Mesodermal cell (in vitro differentiated cells): ENCODE measurements around the gene CBFA2T3.

ENCODE experiments used
- H3K27ac ChIP-seq: 2 replicates; pipeline ENCODE4 v1.7.0; 2013; ENCODE audit warnings: mild to moderate bottlenecking, low read depth, low read length, moderate library complexity; ENCODE audit not compliant: severe bottlenecking
- H3K36me3 ChIP-seq: 2 replicates; pipeline ENCODE4 v1.7.1; 2013; ENCODE audit warnings: mild to moderate bottlenecking, low read length, moderate library complexity; ENCODE audit not compliant: control insufficient read depth, insufficient read depth
- H3K4me1 ChIP-seq: one replicate; pipeline ENCODE4 v1.7.1; 2013; ENCODE audit warnings: mild to moderate bottlenecking, low read length; ENCODE audit not compliant: insufficient read depth, control insufficient read depth, poor library complexity, severe bottlenecking
- H3K4me3 ChIP-seq: 2 replicates; pipeline ENCODE4 v1.7.0; 2013; ENCODE audit warnings: low read length, control low read depth, mild to moderate bottlenecking; ENCODE audit not compliant: insufficient read depth, poor library complexity, severe bottlenecking; ENCODE audit errors: extremely low read depth
- H3K9me3 ChIP-seq: 2 replicates; pipeline ENCODE4 v1.7.1; 2013; ENCODE audit warnings: mild to moderate bottlenecking, low read length, moderate library complexity; ENCODE audit not compliant: control insufficient read depth
- WGBS, 2 experiments: methylation state at CpG; one replicate each; pipeline ENCODE4 v1.1.5; 2013; ENCODE audit warnings: missing lambda C conversion rate in 2 of 2; ENCODE audit not compliant: insufficient coverage in 2 of 2; 5-methylcytosine and 5-hydroxymethylcytosine counted together

CBFA2T3 gene

DNA sequence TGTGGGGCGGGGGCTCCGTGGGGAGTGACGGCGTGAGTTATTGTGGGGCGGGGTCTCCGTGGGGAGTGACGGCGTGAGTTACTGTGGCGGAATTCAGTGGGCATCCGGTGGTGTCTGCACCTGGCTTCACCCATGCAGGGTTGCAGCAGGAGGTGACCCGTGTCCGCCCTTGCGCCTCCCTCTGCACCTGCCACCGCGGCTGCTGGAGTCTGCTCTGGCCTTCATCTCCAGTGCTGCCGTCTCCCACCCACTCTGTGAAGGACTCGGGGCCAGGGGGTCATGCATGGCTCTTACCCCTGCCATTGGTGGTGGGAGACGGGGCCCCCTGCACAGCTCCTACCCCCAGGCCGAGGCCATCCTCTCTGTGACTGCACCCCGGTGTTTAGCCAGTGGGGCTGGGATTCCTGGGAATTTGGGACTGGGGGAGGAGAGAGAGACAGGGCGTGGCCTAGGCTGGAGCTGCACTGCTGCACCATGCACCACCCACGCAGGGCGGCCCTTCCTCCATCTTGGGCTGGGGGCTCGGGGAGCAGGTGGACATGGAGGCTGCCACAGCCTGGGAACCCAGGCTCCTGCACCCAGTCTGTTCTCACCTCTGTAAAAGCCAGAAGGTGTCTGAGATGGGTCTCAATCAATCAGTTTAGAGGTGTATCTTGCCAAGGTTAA lies 109.3 kb downstream of the CBFA2T3 start:
- H3K9me3 ChIP-seq = no peaks in the 10 kb centered on the region
- H3K27ac ChIP-seq = no peak overlapping the region
- WGBS, 2 experiments = 95% methylated on average over 20 to 21 of the region's 24 CpGs
- H3K4me1 ChIP-seq = no peaks in the 10 kb centered on the region
- H3K36me3 ChIP-seq = no peaks in the 10 kb centered on the region
- H3K4me3 ChIP-seq = no peak overlapping the region

DNA sequence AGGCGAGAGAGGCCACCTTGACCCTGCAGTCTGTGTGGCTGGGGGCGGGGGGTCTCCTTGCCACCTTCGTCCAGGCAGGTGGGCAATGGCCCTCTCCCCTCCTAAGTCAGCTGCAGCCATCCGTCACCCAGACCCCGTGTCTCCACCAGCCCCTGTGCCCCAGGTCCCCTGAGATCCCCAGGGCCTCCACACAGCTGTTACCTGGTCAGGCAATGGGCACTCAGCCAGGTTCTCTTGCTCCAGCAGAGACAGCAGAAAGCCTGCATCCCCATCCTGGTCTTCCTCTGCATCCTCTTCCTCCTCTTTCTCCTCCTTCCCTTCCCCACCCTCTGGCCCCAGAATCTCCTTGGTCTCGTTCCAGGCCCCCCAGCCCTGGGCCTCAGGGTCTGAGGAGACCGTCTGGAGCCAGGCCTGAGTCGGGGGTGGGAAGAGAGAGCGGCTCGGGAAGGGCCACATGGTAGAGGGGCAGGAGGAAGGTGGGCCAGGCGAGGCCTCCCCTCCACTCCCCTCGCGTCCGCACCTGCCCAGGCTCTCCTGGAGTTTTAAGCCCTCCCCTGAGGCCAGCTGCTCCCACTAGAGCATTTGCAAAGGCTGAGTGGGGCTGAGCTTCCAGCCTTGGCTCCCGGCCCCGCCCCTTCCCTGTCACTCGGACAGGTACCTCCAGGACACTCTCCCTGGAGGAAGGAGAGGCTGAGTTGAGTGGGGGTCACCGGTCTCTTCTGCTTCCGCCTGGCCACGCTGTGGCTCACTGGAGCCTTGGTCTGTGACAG lies 110.7 kb downstream of the CBFA2T3 start, which contains the start of gene PABPN1L:
PABPN1L (minus strand) TSS at position 510 of the 770 bp plus-strand sequence; CDS start at position 456, 54 bp downstream.
- Histone ChIP-seq H3K4me1 (no peaks in the 10 kb centered on the region), H3K36me3 (peaks cover 4% of the 10 kb centered on the region), H3K27ac (no peak within 1 kb of the TSS), H3K4me3 (no peak within 1 kb of the TSS), H3K9me3 (no peaks in the 10 kb centered on the region)
- 81 to 90% methylated on average over 14 to 17 of the region's 20 CpGs for WGBS, 2 experiments

- peaks cover 9% of the 10 kb centered on the region for H3K36me3 ChIP-seq
- 91 to 93% methylated on average over 14 to 15 of the region's 15 CpGs for WGBS, 2 experiments
- H3K4me1 ChIP-seq = no peaks in the 10 kb centered on the region
- no peak overlapping the region for H3K27ac ChIP-seq
- H3K4me3 ChIP-seq = no peak overlapping the region
- no peaks in the 10 kb centered on the region for H3K9me3 ChIP-seq
These were observed 111.3 kb downstream of the CBFA2T3 start for GRCh38 chr16:88865742-88866141.

- Histone ChIP-seq H3K36me3 (peaks cover 13% of the 10 kb centered on the region), H3K9me3 (no peaks in the 10 kb centered on the region), H3K4me1 (no peaks in the 10 kb centered on the region), H3K27ac (no peak overlapping the region), H3K4me3 (no peak overlapping the region)
- WGBS, 2 experiments = 91 to 92% methylated on average over 11 to 14 of the region's 14 CpGs
These were observed 111.7 kb downstream of the CBFA2T3 start for GRCh38 chr16:88865310-88865709.

- H3K9me3 ChIP-seq = no peaks in the 10 kb centered on the region
- H3K36me3 ChIP-seq = peaks cover 21% of the 10 kb centered on the region
- no peak overlapping the region for H3K4me3 ChIP-seq
- H3K27ac ChIP-seq = no peak overlapping the region
- WGBS, 2 experiments = 93 to 94% methylated on average over 12 to 15 of the region's 18 CpGs
- no peaks in the 10 kb centered on the region for H3K4me1 ChIP-seq
These were observed 112.5 kb downstream of the CBFA2T3 start for GRCh38 chr16:88864521-88864920.

- Histone ChIP-seq H3K4me1 (no peaks in the 10 kb centered on the region), H3K4me3 (no peak overlapping the region), H3K27ac (no peak overlapping the region), H3K9me3 (no peaks in the 10 kb centered on the region), H3K36me3 (peaks cover 25% of the 10 kb centered on the region)
- 87 to 91% methylated on average over 10 to 15 of the region's 15 CpGs for WGBS, 2 experiments
These were observed 112.9 kb downstream of the CBFA2T3 start for GRCh38 chr16:88864099-88864498.

DNA sequence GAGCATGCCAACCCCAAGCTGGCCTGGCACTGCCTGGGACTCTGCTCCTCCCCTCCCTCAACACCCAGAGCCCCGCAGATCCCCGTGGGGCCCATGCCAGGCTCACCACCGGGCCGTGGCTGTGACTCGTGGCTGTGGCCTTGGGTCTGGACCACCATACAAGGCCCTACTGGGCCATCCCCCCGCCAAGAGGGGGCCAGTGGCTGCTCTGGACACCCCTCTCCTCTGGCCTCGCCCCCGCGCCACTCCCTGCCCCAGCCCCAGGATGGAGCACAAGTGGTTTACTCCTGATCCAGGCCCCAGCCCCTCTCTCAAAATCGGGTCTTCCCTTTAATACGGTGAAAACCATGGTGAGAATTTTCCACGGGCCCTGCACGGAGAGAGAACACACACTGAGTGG lies 113.6 kb downstream of the CBFA2T3 start:
- no peak overlapping the region for H3K27ac ChIP-seq
- 90 to 94% methylated on average over 12 to 13 of the region's 13 CpGs for WGBS, 2 experiments
- H3K4me3 ChIP-seq = no peak overlapping the region
- no peaks in the 10 kb centered on the region for H3K9me3 ChIP-seq
- peaks cover 2% of the 10 kb centered on the region for H3K4me1 ChIP-seq
- peaks cover 32% of the 10 kb centered on the region for H3K36me3 ChIP-seq

DNA sequence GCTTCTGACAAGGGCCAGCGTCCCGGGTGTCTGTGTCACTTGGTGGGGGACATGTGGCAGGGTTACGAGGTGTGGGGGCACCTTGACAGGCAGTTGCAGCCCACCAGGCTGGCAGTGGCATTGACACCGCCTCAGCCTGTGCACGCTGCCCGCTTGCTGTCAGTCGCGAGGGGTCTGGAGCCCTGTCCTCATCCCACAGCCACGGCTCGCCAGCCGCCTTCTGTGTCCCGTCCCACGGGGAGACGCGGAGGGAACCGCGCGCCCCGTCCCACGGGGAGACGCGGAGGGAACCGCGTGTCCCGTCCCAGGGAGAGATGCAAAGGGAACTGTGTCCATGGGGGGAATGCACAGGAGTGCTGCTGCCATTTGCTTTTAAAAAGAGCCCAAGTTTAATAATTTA lies 114.0 kb downstream of the CBFA2T3 start:
- Histone ChIP-seq H3K4me3 (no peak overlapping the region), H3K36me3 (peaks cover 36% of the 10 kb centered on the region), H3K4me1 (peaks cover 6% of the 10 kb centered on the region), H3K9me3 (no peaks in the 10 kb centered on the region), H3K27ac (no peak overlapping the region)
- WGBS, 2 experiments = 94% methylated on average over 12 to 25 of the region's 25 CpGs

- H3K36me3 ChIP-seq = peaks cover 36% of the 10 kb centered on the region
- H3K27ac ChIP-seq = no peak overlapping the region
- no peak overlapping the region for H3K4me3 ChIP-seq
- peaks cover 7% of the 10 kb centered on the region for H3K4me1 ChIP-seq
- WGBS, 2 experiments = 96 to 97% methylated on average over 12 to 18 of the region's 19 CpGs
- no peaks in the 10 kb centered on the region for H3K9me3 ChIP-seq
These were observed 115.6 kb downstream of the CBFA2T3 start for GRCh38 chr16:88861359-88861758.

DNA sequence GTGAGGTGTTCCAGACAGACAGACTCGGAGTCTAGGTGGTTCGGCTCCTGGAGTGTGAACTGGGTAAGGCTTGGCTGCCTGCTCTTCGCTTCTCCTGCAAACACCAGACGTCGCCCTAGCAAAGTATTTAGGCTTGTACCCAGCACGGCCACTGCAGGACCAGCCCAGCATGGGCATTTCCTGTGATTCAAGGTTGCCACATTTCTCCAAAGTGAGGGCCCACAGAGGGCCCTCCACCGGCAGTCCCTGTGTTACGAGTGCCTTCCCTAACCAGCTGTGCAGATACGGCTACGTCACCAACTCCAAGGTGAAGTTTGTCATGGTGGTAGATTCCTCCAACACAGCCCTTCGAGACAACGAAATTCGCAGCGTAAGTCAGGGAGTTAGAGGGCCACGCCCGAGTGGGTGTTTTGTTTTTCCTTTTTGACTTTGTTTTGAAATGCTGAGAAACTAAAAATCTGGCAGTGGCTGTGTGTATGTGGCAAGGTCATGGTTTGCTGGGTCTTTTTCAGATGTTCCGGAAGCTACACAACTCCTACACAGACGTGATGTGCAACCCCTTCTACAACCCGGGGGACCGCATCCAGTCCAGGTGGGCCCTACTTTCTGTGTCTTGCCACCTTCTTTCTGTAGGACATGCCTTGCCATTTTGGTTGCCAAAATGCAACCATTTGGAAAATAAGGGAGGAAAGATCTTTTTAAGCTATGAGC lies 117.5 kb downstream of the CBFA2T3 start:
- WGBS, 2 experiments = 94% methylated on average over 18 to 20 of the region's 20 CpGs
- no peaks in the 10 kb centered on the region for H3K9me3 ChIP-seq
- H3K36me3 ChIP-seq = peaks cover 39% of the 10 kb centered on the region
- peaks cover 12% of the 10 kb centered on the region for H3K4me1 ChIP-seq
- H3K4me3 ChIP-seq = no peak overlapping the region
- no peak overlapping the region for H3K27ac ChIP-seq
